Natural killer cell (primary cell): Measurements from ENCODE around the gene STX5. TPM values are rescaled to one million over a fixed set of nuclear protein-coding genes. Genes with fewer than 3 reads are reported as not detected.
A peak's percentile ranks its signal among the peaks of the same experiment; 100 is the strongest.

Source experiments
- ATAC-seq, 3 donors: fragments of 150-1000 bp in 2 of 3; fragments of 200-7000 bp in 1 of 3; cut with Tn5 transposase; 1 replicate in 1 of 3; 2 replicates in 2 of 3; pipeline ENCODE4 v1.10.0; 2021; ENCODE audit warnings: mild to moderate bottlenecking in 2 of 3, moderate library complexity in 2 of 3
- DNase-seq, 2 donors: peaks; one replicate each; pipeline versions ENCODE4 v3.0.0 to v3.0.0-alpha.2; 2013 to 2021; ENCODE audit warnings: mixed read lengths in 1 of 2
- H3K27ac ChIP-seq: one replicate; pipeline ENCODE4 v1.5.1; 2013; ENCODE audit warnings: mild to moderate bottlenecking, low read length
- H3K27me3 ChIP-seq: one replicate; pipeline ENCODE4 v1.6.1; 2013; ENCODE audit warnings: low read length; ENCODE audit not compliant: control insufficient read depth, insufficient read depth
- H3K36me3 ChIP-seq: one replicate; pipeline ENCODE4 v1.6.1; 2013; ENCODE audit warnings: low read length; ENCODE audit not compliant: control insufficient read depth, insufficient read depth
- H3K4me1 ChIP-seq: one replicate; pipeline ENCODE4 v1.6.1; 2013; ENCODE audit warnings: low read length; ENCODE audit not compliant: control insufficient read depth, insufficient read depth
- H3K4me3 ChIP-seq: one replicate; pipeline ENCODE4 v1.5.1; 2013; ENCODE audit warnings: low read length
- H3K9me3 ChIP-seq: one replicate; pipeline ENCODE4 v1.6.1; 2013; ENCODE audit warnings: low read length; ENCODE audit not compliant: control insufficient read depth, insufficient read depth
- H3K27ac Mint-ChIP-seq, 2 donors: one replicate each; pipeline ENCODE4 v1.8.0; 2022; ENCODE audit warnings: mild to moderate bottlenecking in 2 of 2, mixed read lengths in 2 of 2, moderate library complexity in 1 of 2
- H3K27me3 Mint-ChIP-seq, 2 donors: one replicate each; pipeline ENCODE4 v1.8.0; 2022; ENCODE audit warnings: low read depth in 2 of 2, mixed read lengths in 2 of 2
- H3K36me3 Mint-ChIP-seq: one replicate; pipeline ENCODE4 v1.8.0; 2022; ENCODE audit warnings: mixed read lengths
- H3K4me1 Mint-ChIP-seq, 2 donors: one replicate each; pipeline ENCODE4 v1.8.0; 2022; ENCODE audit warnings: mixed read lengths in 2 of 2
- H3K4me3 Mint-ChIP-seq: one replicate; pipeline ENCODE4 v1.8.0; 2022; ENCODE audit warnings: mild to moderate bottlenecking, moderate library complexity, mixed read lengths
- H3K9me3 Mint-ChIP-seq, 2 donors: one replicate each; pipeline ENCODE4 v1.8.0; 2022; ENCODE audit warnings: mixed read lengths in 2 of 2
- WGBS: methylation state at CpG from one replicate; pipeline ENCODE4 v1.1.7; 2013; ENCODE audit warnings: missing lambda C conversion rate; ENCODE audit not compliant: insufficient coverage; 5-methylcytosine and 5-hydroxymethylcytosine counted together
- intact Hi-C: fragments of 100-400 bp; cut with micrococcal nuclease; formaldehyde crosslinking; loops from one replicate; pipeline ENCODE4 v1.14.2; 2022
- total RNA-seq, 4 donors: library from RNA; stranded (reverse); fragments of 120-200 nt in 1 of 4; gene quantifications; one replicate each; pipeline versions ENCODE4 v1.2.3 to v1.2.4, GENCODE V29; 2013 to 2022
- TF ChIP-seq, protein P1 (sequence below): fragments of 200-600 bp; IDR thresholded peaks from one replicate; pipeline ENCODE4 v1.8.0; 2022; ENCODE audit warnings: antibody characterized with exemption

STX5 gene
- total RNA-seq, 3 donors from 2014 or later (not counting 1 experiment from before 2014, with no cell fraction given), result 138 to 171 (median 166) TPM

DNA sequence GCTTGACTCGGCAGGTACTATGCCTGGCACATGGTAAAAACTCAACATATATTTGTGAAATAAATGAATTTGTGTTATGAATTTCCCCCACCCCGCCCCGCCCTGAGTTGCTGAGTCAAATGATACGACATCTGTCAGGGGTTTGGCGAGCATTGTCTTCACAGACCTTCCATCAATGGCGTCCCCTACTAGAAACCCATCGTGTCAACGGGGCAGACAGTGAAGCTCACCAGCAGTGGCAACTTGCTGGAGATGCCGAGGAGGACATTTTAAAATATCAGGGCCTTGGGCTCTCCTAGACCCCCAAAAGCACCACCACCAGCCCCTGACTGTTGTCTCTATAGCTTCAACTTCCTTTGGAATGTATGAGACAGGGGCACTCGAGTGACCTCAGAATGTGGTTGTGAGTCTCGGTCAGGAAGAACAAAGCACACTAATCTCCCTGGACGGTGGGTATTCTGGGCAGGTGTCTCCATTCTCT, 25.9 kb downstream of the STX5 start:
- intact Hi-C loops, result loop anchor here (1.0 to 2.0 kb wide), 3 partner anchors 14 to 33 kb away; partner anchors contain the start of genes STX5, TEX54, TMEM223 and WDR74
- DNase-seq (peak in 1 of 2 donors; percentile 63), ATAC-seq (peak in 2 of 3 donors; percentile 9 to 11)
- peak overlapping the region; percentile 94 to 99 for H3K27ac Mint-ChIP-seq
- H3K27me3 Mint-ChIP-seq, result no peaks in the 10 kb centered on the region
- WGBS, result 34% methylated on average over 11 of the region's 12 CpGs
- Histone ChIP-seq H3K9me3 (no peaks in the 10 kb centered on the region), H3K4me3 (peak overlapping the region; percentile 88), H3K27ac (peak overlapping the region; percentile 78), H3K36me3 (peaks cover 29% of the 10 kb centered on the region), H3K4me1 (peaks cover 25% of the 10 kb centered on the region), H3K27me3 (no peaks in the 10 kb centered on the region)
- peak overlapping the region; percentile 96 for H3K4me3 Mint-ChIP-seq
- H3K9me3 Mint-ChIP-seq, result no peaks in the 10 kb centered on the region
- TF ChIP-seq, protein P1, sequence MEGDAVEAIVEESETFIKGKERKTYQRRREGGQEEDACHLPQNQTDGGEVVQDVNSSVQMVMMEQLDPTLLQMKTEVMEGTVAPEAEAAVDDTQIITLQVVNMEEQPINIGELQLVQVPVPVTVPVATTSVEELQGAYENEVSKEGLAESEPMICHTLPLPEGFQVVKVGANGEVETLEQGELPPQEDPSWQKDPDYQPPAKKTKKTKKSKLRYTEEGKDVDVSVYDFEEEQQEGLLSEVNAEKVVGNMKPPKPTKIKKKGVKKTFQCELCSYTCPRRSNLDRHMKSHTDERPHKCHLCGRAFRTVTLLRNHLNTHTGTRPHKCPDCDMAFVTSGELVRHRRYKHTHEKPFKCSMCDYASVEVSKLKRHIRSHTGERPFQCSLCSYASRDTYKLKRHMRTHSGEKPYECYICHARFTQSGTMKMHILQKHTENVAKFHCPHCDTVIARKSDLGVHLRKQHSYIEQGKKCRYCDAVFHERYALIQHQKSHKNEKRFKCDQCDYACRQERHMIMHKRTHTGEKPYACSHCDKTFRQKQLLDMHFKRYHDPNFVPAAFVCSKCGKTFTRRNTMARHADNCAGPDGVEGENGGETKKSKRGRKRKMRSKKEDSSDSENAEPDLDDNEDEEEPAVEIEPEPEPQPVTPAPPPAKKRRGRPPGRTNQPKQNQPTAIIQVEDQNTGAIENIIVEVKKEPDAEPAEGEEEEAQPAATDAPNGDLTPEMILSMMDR, result no peak
- H3K4me1 Mint-ChIP-seq, result peaks cover 20 to 43% of the 10 kb centered on the region in 2 donors
- H3K36me3 Mint-ChIP-seq, result no peaks in the 10 kb centered on the region

DNA sequence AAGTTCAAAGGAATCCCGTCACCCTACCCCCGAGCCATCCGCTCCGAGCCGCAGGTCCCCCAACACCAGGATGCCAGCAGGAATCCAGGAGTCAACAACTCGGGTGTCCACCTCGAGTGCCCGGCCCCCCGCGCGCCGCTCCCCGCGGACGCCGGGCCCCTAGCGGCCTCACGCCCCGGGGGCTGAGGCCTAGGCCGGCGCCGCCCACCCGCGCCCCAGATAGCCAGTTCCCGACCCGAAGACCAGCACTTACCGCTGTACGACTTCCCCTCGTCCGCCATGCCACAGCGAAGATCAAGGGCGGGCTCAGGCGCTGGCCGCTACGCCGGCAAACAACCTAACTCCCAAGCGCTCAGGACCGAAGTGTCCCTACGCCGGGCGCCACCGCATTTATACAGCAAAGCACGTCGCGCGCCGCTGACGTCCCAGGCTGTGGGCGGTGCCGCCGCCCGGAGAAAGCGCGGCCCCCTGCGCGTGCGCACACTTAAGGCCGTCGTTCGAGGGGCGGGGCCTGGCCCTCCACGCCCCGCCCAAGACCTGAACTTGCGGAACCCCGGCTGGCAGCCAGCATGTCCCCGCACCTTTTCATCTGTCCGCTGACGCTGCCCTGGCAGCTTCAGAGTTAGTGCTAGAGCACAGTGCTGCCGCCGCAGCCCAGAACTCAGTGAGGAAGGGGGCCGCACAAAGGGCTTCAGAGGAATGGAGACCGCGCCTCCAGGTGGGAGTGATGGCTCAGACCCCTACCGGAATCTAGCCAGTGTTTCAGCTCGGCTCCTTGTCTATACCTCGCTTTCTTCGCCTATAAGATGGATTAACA, 26.6 kb downstream of the STX5 start, which contains the start of gene NXF1:
Gene NXF1 (minus strand): TSS at position 365 of the 817 bp plus-strand sequence. CDS start 84 bp downstream, at position 281.
- peak within 1 kb of the TSS; percentile 78 for H3K27ac ChIP-seq
- peaks cover 36% of the 10 kb centered on the region for H3K36me3 ChIP-seq
- Mint-ChIP-seq H3K27ac (peak within 1 kb of the TSS; percentile 94 to 99), H3K4me3 (peak within 1 kb of the TSS; percentile 96), H3K9me3 (no peaks in the 10 kb centered on the region), H3K36me3 (no peaks in the 10 kb centered on the region), H3K4me1 (peaks cover 20 to 41% of the 10 kb centered on the region in 2 donors), H3K27me3 (no peaks in the 10 kb centered on the region)
- H3K4me1 ChIP-seq, result peaks cover 25% of the 10 kb centered on the region
- no peaks in the 10 kb centered on the region for H3K27me3 ChIP-seq
- intact Hi-C loops, result loop anchor here (1.0 to 2.0 kb wide), 3 partner anchors 13 to 34 kb away; partner anchors contain the start of genes STX5, TEX54, TMEM223 and WDR74
- TF ChIP-seq, protein P1, result peak; percentile 25
- DNase-seq (peak; percentile 98 to 99), ATAC-seq (peak; percentile 86 to 95 (median 86))
- H3K4me3 ChIP-seq, result peak within 1 kb of the TSS; percentile 88
- no peaks in the 10 kb centered on the region for H3K9me3 ChIP-seq
- under 1% methylated on average over 77 of the region's 77 CpGs for WGBS

DNA sequence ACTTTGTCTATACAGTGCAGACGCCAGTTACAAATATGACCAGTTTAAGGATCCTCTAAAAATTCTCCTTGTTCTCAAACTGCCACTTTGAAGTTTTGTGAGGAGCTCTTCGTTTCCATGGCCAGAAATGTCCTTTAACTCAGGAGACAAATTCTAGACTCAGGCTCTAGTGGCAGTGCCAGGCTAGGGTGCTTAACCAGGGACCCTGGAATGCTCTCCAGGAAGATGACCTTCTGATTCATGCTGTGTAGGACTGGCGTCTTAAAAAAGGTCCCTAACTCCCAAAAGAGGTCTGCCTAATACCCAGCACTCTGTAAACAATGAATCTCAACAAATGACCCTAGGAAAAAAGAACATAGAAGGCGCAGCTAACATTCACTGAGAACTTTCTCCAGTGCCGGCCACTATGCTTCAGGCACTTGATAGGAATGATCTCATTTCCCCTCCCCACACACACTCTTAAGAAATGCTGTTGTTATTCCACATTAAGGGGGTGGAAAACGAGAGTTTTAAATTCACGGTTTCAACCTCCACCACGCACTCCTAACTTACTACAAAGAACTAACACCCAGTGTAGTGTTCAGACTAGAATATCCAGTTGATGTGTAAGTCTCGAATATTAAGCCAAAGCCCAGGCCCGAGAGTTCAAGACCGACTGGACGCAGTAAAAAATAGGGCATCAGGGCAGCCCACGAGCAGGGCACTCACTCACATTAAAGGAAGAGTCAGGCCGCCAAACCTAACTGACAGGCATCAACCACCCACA, 27.4 kb downstream of the STX5 start:
- H3K27ac Mint-ChIP-seq, result peak overlapping the region; percentile 94 to 99
- Histone ChIP-seq H3K9me3 (no peaks in the 10 kb centered on the region), H3K4me1 (peaks cover 25% of the 10 kb centered on the region), H3K27ac (peak overlapping the region; percentile 76), H3K4me3 (peak overlapping the region; percentile 88), H3K27me3 (no peaks in the 10 kb centered on the region), H3K36me3 (peaks cover 44% of the 10 kb centered on the region)
- H3K4me3 Mint-ChIP-seq, result peak overlapping the region; percentile 96
- H3K27me3 Mint-ChIP-seq, result no peaks in the 10 kb centered on the region
- intact Hi-C loops, result loop anchor here (1.0 to 2.0 kb wide), 3 partner anchors 12 to 34 kb away; partner anchors contain the start of genes STX5, TEX54, TMEM223 and WDR74
- H3K4me1 Mint-ChIP-seq, result peaks cover 20 to 45% of the 10 kb centered on the region in 2 donors
- DNase-seq (no peak), ATAC-seq (peak; percentile 11 to 18 (median 13))
- TF ChIP-seq, protein P1, result no peak
- H3K36me3 Mint-ChIP-seq, result no peaks in the 10 kb centered on the region
- no peaks in the 10 kb centered on the region for H3K9me3 Mint-ChIP-seq
- 8% methylated on average over 11 of the region's 14 CpGs for WGBS
